ENCODE results near the gene RBPMS2.
"Not testable (repeated sequence)": the region's sequence is repeated elsewhere in the genome, so short reads cannot be mapped to it uniquely, and the experiment has no call there.

RBPMS2 gene

DNA sequence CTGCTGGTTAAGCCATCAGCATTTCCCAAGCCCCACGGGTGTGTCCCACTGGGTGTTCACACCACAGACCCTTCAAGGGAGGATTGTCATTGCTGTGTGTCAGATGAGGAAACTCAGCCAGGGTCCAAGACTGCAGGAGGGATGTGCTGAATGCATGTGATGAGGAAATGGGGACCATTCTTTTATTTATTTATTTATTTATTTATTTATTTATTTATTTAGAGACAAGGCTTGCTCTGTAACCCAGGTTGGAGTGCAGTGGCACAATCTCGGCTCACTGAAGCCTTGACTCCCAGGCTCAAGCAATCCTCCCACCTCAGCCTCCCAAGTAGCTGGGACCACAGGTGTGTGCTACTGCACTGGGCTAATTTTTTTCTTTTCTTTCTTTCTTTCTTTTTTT, 29.2 kb upstream of the RBPMS2 start:
- no peak overlapping the region for H3K27ac ChIP-seq (ENCODE audit: low read length)
- no peaks in the 10 kb centered on the region for H4K20me1 ChIP-seq (ENCODE audit: insufficient read depth, low read length)
- no peaks in the 10 kb centered on the region for H3K36me3 ChIP-seq (replicated peaks; ENCODE audit: low read depth, low read length)
- peaks cover 2% of the 10 kb centered on the region for H3K4me1 ChIP-seq (ENCODE audit: low read length)
- no peak overlapping the region for H3K9ac ChIP-seq (ENCODE audit: low read length)
- H3K4me3 ChIP-seq (ENCODE audit: low read length): no peak overlapping the region
- peaks cover 6% of the 10 kb centered on the region; the same call in 1 of the 2 replicates for H3K27me3 ChIP-seq (ENCODE audit: low read depth, low read length)
- H2AFZ ChIP-seq (ENCODE audit: low read depth, low read length): no peak overlapping the region
- H3K9me3 ChIP-seq (ENCODE audit: insufficient read depth, low read length): no peaks in the 10 kb centered on the region
- TF ChIP-seq EZH2phosphoT487 (IDR thresholded peaks at IDR 0.05; ENCODE audit: low read depth): no peak
- TF ChIP-seq, protein P1, sequence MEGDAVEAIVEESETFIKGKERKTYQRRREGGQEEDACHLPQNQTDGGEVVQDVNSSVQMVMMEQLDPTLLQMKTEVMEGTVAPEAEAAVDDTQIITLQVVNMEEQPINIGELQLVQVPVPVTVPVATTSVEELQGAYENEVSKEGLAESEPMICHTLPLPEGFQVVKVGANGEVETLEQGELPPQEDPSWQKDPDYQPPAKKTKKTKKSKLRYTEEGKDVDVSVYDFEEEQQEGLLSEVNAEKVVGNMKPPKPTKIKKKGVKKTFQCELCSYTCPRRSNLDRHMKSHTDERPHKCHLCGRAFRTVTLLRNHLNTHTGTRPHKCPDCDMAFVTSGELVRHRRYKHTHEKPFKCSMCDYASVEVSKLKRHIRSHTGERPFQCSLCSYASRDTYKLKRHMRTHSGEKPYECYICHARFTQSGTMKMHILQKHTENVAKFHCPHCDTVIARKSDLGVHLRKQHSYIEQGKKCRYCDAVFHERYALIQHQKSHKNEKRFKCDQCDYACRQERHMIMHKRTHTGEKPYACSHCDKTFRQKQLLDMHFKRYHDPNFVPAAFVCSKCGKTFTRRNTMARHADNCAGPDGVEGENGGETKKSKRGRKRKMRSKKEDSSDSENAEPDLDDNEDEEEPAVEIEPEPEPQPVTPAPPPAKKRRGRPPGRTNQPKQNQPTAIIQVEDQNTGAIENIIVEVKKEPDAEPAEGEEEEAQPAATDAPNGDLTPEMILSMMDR (IDR thresholded peaks at IDR 0.05; ENCODE audit: low read depth, low read length): no peak
- no peaks in the 10 kb centered on the region for H3K79me2 ChIP-seq (ENCODE audit: low read length)
- no peak overlapping the region for H3K4me2 ChIP-seq (ENCODE audit: low read length)

- Histone ChIP-seq H3K27ac (ENCODE audit: low read length) (no peak overlapping the region), H3K27me3 (ENCODE audit: low read depth, low read length) (no peaks in the 10 kb centered on the region), H3K4me3 (ENCODE audit: low read length) (no peak overlapping the region), H3K9me3 (ENCODE audit: insufficient read depth, low read length) (no peaks in the 10 kb centered on the region), H3K4me1 (ENCODE audit: low read length) (no peaks in the 10 kb centered on the region), H3K9ac (ENCODE audit: low read length) (no peak overlapping the region), H3K4me2 (ENCODE audit: low read length) (no peak overlapping the region), H4K20me1 (ENCODE audit: insufficient read depth, low read length) (no peaks in the 10 kb centered on the region), H2AFZ (ENCODE audit: low read depth, low read length) (no peak overlapping the region), H3K79me2 (ENCODE audit: low read length) (no peaks in the 10 kb centered on the region), H3K36me3 (replicated peaks; ENCODE audit: low read depth, low read length) (no peaks in the 10 kb centered on the region)
- TF ChIP-seq EZH2phosphoT487 (IDR thresholded peaks at IDR 0.05; ENCODE audit: low read depth): no peak
- TF ChIP-seq, protein P1 (IDR thresholded peaks at IDR 0.05; ENCODE audit: low read depth, low read length): no peak
Observed at GRCh38 chr15:64803526-64803925, 28.1 kb upstream of the RBPMS2 start.

- Histone ChIP-seq H3K9ac (ENCODE audit: low read length) (no peak overlapping the region), H3K27ac (ENCODE audit: low read length) (no peak overlapping the region), H3K9me3 (ENCODE audit: insufficient read depth, low read length) (no peaks in the 10 kb centered on the region), H3K27me3 (ENCODE audit: low read depth, low read length) (no peaks in the 10 kb centered on the region), H3K79me2 (ENCODE audit: low read length) (no peaks in the 10 kb centered on the region), H3K4me1 (ENCODE audit: low read length) (no peaks in the 10 kb centered on the region), H4K20me1 (ENCODE audit: insufficient read depth, low read length) (no peaks in the 10 kb centered on the region), H3K36me3 (replicated peaks; ENCODE audit: low read depth, low read length) (no peaks in the 10 kb centered on the region), H3K4me2 (ENCODE audit: low read length) (no peak overlapping the region), H3K4me3 (ENCODE audit: low read length) (no peak overlapping the region), H2AFZ (ENCODE audit: low read depth, low read length) (no peak overlapping the region)
- TF ChIP-seq, protein P1 (IDR thresholded peaks at IDR 0.05; ENCODE audit: low read depth, low read length): no peak
- no peak for TF ChIP-seq EZH2phosphoT487 (IDR thresholded peaks at IDR 0.05; ENCODE audit: low read depth)
Observed at GRCh38 chr15:64800476-64800875, 25.1 kb upstream of the RBPMS2 start.

DNA sequence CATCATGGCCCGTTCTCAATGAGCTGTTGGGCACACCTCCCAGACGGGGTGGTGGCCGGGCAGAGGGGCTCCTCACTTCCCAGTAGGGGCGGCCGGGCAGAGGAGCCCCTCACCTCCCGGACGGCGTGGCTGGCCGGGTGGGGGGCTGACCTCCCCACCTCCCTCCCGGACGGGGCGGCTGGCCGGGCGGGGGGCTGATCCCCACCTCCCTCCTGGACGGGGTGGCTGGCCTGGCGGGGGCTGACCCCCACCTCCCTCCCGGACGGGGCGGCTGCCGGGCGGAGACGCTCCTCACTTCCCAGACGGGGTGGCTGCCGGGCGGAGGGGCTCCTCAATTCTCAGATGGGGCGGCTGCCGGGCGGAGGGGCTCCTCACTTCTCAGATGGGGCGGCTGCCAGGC, 23.5 kb upstream of the RBPMS2 start:
- H2AFZ ChIP-seq (ENCODE audit: low read depth, low read length); H3K9me3 ChIP-seq (ENCODE audit: insufficient read depth, low read length); H3K4me3 ChIP-seq (ENCODE audit: low read length); H3K79me2 ChIP-seq (ENCODE audit: low read length); H3K4me2 ChIP-seq (ENCODE audit: low read length); H3K27ac ChIP-seq (ENCODE audit: low read length); H4K20me1 ChIP-seq (ENCODE audit: insufficient read depth, low read length); H3K4me1 ChIP-seq (ENCODE audit: low read length); H3K27me3 ChIP-seq (ENCODE audit: low read depth, low read length); H3K9ac ChIP-seq (ENCODE audit: low read length); H3K36me3 ChIP-seq (replicated peaks; ENCODE audit: low read depth, low read length): not testable (repeated sequence)

DNA sequence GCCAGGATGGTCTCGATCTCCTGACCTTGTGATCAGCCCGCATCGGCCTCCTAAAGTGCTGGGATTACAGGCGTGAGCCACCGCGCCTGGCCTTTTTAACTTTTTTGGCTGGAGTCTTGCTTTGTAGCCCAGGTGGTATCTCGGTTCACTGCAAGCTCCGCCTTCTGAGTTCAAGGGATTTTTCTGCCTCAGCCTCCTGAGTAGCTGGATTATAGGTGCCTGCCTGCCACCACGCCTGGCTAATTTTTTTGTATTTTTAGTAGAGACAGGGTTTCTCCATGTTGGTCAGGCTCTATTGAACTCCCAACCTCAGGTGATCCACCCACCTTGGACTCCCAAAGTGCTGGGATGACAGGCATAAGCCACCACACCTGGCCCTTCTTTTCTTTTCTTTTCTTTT, 20.5 kb upstream of the RBPMS2 start:
- not testable (repeated sequence) for H3K27ac ChIP-seq (ENCODE audit: low read length); H3K9me3 ChIP-seq (ENCODE audit: insufficient read depth, low read length); H3K27me3 ChIP-seq (ENCODE audit: low read depth, low read length); H2AFZ ChIP-seq (ENCODE audit: low read depth, low read length); H3K36me3 ChIP-seq (replicated peaks; ENCODE audit: low read depth, low read length); H3K4me3 ChIP-seq (ENCODE audit: low read length); H3K4me1 ChIP-seq (ENCODE audit: low read length); H4K20me1 ChIP-seq (ENCODE audit: insufficient read depth, low read length); H3K4me2 ChIP-seq (ENCODE audit: low read length); H3K79me2 ChIP-seq (ENCODE audit: low read length); H3K9ac ChIP-seq (ENCODE audit: low read length)

GRCh38 chr15:64795299-64795698, 19.9 kb upstream of the RBPMS2 start:
- not testable (repeated sequence) for H3K9ac ChIP-seq (ENCODE audit: low read length); H3K27me3 ChIP-seq (ENCODE audit: low read depth, low read length); H3K27ac ChIP-seq (ENCODE audit: low read length); H3K79me2 ChIP-seq (ENCODE audit: low read length); H2AFZ ChIP-seq (ENCODE audit: low read depth, low read length); H3K4me3 ChIP-seq (ENCODE audit: low read length); H3K36me3 ChIP-seq (replicated peaks; ENCODE audit: low read depth, low read length); H3K4me1 ChIP-seq (ENCODE audit: low read length); H3K9me3 ChIP-seq (ENCODE audit: insufficient read depth, low read length); H3K4me2 ChIP-seq (ENCODE audit: low read length); H4K20me1 ChIP-seq (ENCODE audit: insufficient read depth, low read length)

Measured in OCI-LY3 (cell line).